Tibial nerve (tissue), 4 donors: ENCODE data around the gene ABR. TPM values are rescaled to one million over a fixed set of nuclear protein-coding genes. Genes with fewer than 3 reads are reported as not detected.
"Not testable (repeated sequence)": the region's sequence is repeated elsewhere in the genome, so short reads cannot be mapped to it uniquely, and the experiment has no call there.

Experiments
- DNase-seq, 2 donors: peaks; one replicate each; pipeline ENCODE4 v3.0.0-alpha.2; 2019; ENCODE audit warnings: low spot score in 2 of 2
- H3K27ac ChIP-seq, 4 donors: fragments of 200-600 bp; sonication (generic) in 3 of 4; one replicate each; pipeline ENCODE4 v1.5.1; 2017 to 2019; ENCODE audit warnings: mild to moderate bottlenecking in 1 of 4
- H3K27me3 ChIP-seq, 2 donors: fragments of 200-600 bp; sonication (generic) in 1 of 2; one replicate each; pipeline versions ENCODE4 v1.5.1 to v1.6.0; 2017 to 2019
- H3K36me3 ChIP-seq, 3 donors: fragments of 200-600 bp; sonication (generic); one replicate each; pipeline ENCODE4 v1.5.1; 2018 to 2019
- H3K4me1 ChIP-seq, 4 donors: fragments of 200-600 bp; sonication (generic) in 3 of 4; one replicate each; pipeline ENCODE4 v1.5.1; 2017 to 2019
- H3K4me3 ChIP-seq, 4 donors: fragments of 200-600 bp; sonication (generic) in 3 of 4; one replicate each; pipeline ENCODE4 v1.5.1; 2017 to 2019; ENCODE audit warnings: mild to moderate bottlenecking in 1 of 4, moderate library complexity in 1 of 4
- H3K9me3 ChIP-seq, 4 donors: fragments of 200-600 bp; sonication (generic) in 3 of 4; one replicate each; pipeline ENCODE4 v1.5.1; 2017 to 2019
- EP300 ChIP-seq, 2 donors: sonication (generic); formaldehyde crosslinking; IDR thresholded peaks; one replicate each; pipeline ENCODE4 v1.6.1; 2017; ENCODE audit warnings: antibody characterized with exemption in 2 of 2, mild to moderate bottlenecking in 1 of 2
- POLR2A ChIP-seq, 2 donors: fragments of 450-650 bp; IDR thresholded peaks; one replicate each; pipeline ENCODE4 v1.6.1; 2017; ENCODE audit warnings: antibody characterized with exemption in 2 of 2, mild to moderate bottlenecking in 2 of 2, moderate library complexity in 2 of 2
- WGBS, 2 donors: methylation state at CpG; one replicate each; pipeline ENCODE4 v1.1.5; 2018; 5-methylcytosine and 5-hydroxymethylcytosine counted together
- total RNA-seq, 4 donors: library from RNA; depleted of rRNA; stranded (reverse); fragments of >200 nt; gene quantifications; one replicate each; pipeline ENCODE4 v1.1.0, GENCODE V29; 2016
- TF ChIP-seq, protein P1 (sequence below), 5 experiments: fragments of 200-600 bp in 3 of 5; fragments of 450-650 bp in 2 of 5; sonication (generic) in 3 of 5; IDR thresholded peaks; one replicate each; pipeline ENCODE4 v1.5.1; 2016 to 2019; ENCODE audit warnings: antibody characterized with exemption in 5 of 5, mild to moderate bottlenecking in 3 of 5, moderate library complexity in 2 of 5

ABR gene
- total RNA-seq, 4 donors from 2014 or later: 88.8 to 193 (median 133) TPM

DNA sequence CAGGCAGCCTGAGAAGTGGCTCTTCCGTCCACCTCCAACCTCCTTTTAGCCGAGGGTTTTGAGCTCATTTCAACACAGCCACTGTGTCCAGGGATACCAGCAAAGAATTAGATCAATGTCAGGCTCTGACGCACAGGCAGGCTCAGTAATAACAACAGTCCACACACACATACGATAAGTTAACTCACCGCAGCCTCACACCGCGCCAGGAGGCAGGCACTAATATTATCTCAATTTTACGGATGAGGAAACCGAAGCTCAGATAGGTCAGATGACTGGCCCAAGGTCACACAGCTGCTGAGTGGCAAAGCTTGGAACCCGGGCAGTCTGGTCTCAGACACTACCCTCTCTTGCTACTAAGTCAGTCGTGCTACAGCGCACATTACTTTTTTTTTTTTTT is 22.9 kb downstream of the ABR start:
- WGBS, 2 donors: 79 to 88% methylated on average over 12 of the region's 12 CpGs
- no peak overlapping the region for H3K4me3 ChIP-seq
- H3K36me3 ChIP-seq: no peaks in the 10 kb centered on the region
- peaks cover 0 to 4% of the 10 kb centered on the region in 2 donors for H3K27me3 ChIP-seq
- H3K27ac ChIP-seq: no peak overlapping the region
- peaks cover 0 to 5% (median 0%) of the 10 kb centered on the region in 4 donors for H3K4me1 ChIP-seq
- no peaks in the 10 kb centered on the region for H3K9me3 ChIP-seq
- TF ChIP-seq, protein P1, sequence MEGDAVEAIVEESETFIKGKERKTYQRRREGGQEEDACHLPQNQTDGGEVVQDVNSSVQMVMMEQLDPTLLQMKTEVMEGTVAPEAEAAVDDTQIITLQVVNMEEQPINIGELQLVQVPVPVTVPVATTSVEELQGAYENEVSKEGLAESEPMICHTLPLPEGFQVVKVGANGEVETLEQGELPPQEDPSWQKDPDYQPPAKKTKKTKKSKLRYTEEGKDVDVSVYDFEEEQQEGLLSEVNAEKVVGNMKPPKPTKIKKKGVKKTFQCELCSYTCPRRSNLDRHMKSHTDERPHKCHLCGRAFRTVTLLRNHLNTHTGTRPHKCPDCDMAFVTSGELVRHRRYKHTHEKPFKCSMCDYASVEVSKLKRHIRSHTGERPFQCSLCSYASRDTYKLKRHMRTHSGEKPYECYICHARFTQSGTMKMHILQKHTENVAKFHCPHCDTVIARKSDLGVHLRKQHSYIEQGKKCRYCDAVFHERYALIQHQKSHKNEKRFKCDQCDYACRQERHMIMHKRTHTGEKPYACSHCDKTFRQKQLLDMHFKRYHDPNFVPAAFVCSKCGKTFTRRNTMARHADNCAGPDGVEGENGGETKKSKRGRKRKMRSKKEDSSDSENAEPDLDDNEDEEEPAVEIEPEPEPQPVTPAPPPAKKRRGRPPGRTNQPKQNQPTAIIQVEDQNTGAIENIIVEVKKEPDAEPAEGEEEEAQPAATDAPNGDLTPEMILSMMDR (IDR thresholded peaks at IDR 0.05): no peak
- TF ChIP-seq EP300 (IDR thresholded peaks at IDR 0.05) (no peak), POLR2A (IDR thresholded peaks at IDR 0.05) (no peak)
- no peak for DNase-seq

DNA sequence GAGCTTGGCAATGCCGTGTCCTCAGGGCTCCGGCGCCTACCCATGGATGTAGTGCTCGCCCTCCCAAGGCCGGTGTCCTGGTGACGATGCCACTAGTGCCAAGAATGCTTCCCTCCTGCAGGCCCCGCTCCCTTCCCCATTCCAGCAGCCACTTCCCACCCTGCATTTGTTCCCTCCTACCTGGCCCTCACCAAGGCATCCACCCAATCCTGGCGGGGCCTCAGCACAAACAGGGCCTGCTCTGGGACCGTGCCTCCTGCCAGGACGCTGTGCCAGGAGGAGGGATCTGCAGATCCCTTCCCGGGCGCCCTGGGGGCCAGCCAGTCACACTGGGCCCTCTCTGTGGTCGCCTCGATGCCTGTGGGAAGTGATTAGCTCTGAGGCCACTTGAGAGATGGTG is 25.1 kb downstream of the ABR start:
- Histone ChIP-seq H3K36me3 (no peaks in the 10 kb centered on the region), H3K4me3 (no peak overlapping the region), H3K27ac (no peak overlapping the region), H3K27me3 (peaks cover 0 to 4% of the 10 kb centered on the region in 2 donors), H3K9me3 (no peaks in the 10 kb centered on the region), H3K4me1 (peaks cover 0 to 10% (median 0%) of the 10 kb centered on the region in 4 donors)
- TF ChIP-seq, protein P1 (IDR thresholded peaks at IDR 0.05): no peak
- TF ChIP-seq EP300 (IDR thresholded peaks at IDR 0.05) (no peak), POLR2A (IDR thresholded peaks at IDR 0.05) (no peak)
- DNase-seq: no peak
- WGBS, 2 donors: 75% methylated on average over 11 to 14 of the region's 14 CpGs

DNA sequence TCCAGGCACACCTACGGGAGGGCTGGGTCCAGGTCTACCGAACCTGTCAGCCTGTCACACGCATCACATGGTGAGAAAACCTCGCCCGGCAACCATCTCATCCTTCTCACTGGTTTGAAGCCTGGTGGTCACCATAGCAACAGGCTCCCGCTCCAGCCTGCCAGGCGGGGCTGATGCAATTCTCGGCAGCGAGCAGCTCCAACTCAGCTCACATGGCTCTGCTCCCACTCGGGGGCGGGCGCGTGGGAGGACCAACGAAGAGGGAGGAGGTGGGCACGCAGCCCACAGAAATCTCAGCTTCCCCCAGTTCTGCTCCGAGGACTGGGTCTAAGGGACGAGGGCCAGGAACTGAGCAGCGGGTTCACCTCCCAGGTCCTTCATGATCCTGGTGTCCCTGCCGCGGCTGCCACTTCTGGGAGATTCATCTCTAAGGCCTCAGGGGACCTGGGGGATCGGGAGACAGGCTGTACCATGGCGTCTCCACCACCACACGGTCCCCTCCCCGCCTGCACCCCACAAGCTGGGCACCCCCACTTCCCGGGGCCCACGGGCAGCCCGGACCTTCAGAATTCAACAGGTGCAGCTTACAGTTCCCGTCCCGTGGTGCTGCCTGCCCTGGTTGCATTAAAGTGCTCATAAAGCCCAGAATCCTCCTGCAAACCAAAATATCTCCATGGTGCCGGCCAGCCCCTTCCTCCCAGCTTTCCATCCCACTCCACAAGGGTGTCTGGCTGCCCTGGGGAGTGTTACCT is 25.8 kb downstream of the ABR start:
- TF ChIP-seq, protein P1 (IDR thresholded peaks at IDR 0.05): no peak
- TF ChIP-seq POLR2A (IDR thresholded peaks at IDR 0.05) (no peak), EP300 (IDR thresholded peaks at IDR 0.05) (no peak)
- no peaks in the 10 kb centered on the region for H3K9me3 ChIP-seq
- DNase-seq: peak in 1 of 2 donors; percentile 22
- 59 to 62% methylated on average over 21 to 30 of the region's 30 CpGs for WGBS, 2 donors
- peaks cover 0 to 4% of the 10 kb centered on the region in 2 donors for H3K27me3 ChIP-seq
- H3K4me1 ChIP-seq: peaks cover 0 to 10% (median 0%) of the 10 kb centered on the region in 4 donors
- no peak overlapping the region for H3K4me3 ChIP-seq
- H3K27ac ChIP-seq: no peak overlapping the region
- H3K36me3 ChIP-seq: no peaks in the 10 kb centered on the region

DNA sequence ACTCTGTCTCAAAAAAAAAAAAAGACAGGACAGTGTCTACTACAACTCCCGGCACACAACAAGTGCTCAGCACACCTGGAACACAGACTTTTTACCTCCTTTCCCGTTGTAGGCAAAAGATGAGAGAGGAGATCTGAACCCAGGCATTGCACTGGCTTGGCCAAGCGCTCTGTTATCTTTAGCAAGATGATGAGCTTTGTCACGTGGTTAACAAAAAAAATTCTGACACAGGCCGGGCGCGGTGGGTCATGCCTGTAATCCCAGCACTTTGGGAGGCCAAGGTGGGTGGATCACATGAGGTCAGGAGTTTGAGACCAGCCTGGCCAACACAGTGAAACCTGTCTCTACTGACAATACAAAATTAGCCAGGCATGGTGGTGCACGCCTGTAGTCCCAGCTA is 27.2 kb downstream of the ABR start:
- not testable (repeated sequence) for H3K27ac ChIP-seq, H3K36me3 ChIP-seq, H3K9me3 ChIP-seq, DNase-seq, H3K27me3 ChIP-seq, H3K4me3 ChIP-seq
- peaks cover 0 to 10% (median 0%) of the 10 kb centered on the region in 4 donors for H3K4me1 ChIP-seq
- 87 to 93% methylated on average over 8 of the region's 8 CpGs for WGBS, 2 donors

DNA sequence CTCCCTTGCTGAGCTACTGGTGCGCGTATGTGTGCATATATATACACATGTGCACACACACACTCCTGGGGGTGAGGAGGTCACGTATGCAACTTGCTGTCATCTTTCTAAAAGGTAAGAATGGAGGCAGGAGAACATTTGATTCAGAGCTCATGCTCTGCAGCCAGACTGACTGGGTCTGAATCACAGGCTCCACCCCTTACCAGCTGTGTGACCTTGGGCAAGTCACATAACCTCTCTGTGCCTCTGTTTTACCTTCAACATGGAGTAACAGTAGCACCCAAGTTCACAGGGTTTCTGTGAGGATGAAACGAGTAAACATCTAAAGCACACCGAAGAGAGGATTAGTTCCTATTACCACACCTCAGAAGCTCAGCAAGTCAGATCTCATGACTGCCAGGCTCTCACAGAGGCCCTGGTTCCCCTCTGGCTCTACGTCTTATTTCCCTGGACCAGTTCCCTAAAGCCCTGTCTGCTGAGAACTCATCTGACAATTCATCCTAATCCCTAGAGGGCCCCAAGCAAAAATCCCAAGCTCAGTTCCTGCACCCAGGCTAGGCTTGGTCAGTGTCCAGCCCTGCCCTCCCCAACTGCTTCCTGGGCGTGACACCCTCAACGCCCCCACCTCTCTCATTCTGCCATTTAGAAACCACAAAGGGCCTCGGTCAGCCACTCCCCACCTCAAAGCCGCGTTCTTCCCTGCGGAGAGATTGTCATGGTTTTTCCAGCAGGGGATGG is 28.7 kb downstream of the ABR start:
- Histone ChIP-seq H3K4me3 (no peak overlapping the region), H3K27me3 (peaks cover 0 to 4% of the 10 kb centered on the region in 2 donors), H3K36me3 (no peaks in the 10 kb centered on the region), H3K4me1 (peaks cover 0 to 10% (median 0%) of the 10 kb centered on the region in 4 donors), H3K27ac (no peak overlapping the region), H3K9me3 (no peaks in the 10 kb centered on the region)
- DNase-seq: no peak
- WGBS, 2 donors: 54% methylated on average over 12 of the region's 12 CpGs
- TF ChIP-seq, protein P1 (IDR thresholded peaks at IDR 0.05): no peak
- TF ChIP-seq EP300 (IDR thresholded peaks at IDR 0.05): no peak
- no peak for TF ChIP-seq POLR2A (IDR thresholded peaks at IDR 0.05)
